ENCODE data around the gene SNTB2. TPM values are rescaled to one million over a fixed set of nuclear protein-coding genes. Genes with fewer than 3 reads are reported as not detected.

Gene SNTB2
- total RNA-seq, 2 experiments from 2014 or later = 19.7 to 20.1 TPM

DNA sequence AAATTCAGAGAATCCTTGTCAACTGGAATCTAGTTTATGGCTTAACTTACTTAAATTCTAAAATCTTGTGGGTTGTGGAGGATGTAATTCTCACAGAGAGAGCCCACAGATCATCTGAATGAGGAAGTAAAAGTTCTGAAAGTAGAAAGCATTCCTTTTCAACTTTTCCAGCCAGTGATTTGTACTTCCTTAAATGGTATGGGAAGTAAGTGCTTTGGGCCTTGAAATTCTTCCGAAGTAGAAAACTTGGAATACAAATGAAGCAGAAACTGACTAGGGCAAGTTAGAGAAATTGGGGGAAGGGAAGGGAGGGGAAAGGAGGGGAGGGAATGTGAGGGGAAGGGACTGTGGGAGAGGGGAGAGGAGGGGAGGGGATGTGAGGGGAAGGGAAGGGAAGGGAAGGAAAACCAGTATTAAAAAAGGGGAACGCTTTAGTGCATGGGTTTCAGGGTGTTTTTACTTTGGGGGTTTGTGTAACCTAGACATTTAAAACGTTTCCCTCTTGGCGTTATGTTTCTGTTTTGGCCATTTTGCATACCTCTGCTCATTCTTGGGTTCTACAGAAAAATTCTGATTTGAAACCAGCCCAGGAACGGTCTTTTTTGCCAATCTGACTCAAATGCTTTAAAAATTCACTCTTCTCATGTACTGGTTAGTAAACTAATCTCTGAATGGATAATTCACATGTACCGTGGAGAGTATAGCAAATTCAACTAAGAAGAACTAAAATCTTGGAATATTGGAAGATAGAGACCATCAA, 15.5 kb upstream of the SNTB2 start:
- ChIA-PET CTCF (no interaction called here), POLR2A (no interaction called here)

DNA sequence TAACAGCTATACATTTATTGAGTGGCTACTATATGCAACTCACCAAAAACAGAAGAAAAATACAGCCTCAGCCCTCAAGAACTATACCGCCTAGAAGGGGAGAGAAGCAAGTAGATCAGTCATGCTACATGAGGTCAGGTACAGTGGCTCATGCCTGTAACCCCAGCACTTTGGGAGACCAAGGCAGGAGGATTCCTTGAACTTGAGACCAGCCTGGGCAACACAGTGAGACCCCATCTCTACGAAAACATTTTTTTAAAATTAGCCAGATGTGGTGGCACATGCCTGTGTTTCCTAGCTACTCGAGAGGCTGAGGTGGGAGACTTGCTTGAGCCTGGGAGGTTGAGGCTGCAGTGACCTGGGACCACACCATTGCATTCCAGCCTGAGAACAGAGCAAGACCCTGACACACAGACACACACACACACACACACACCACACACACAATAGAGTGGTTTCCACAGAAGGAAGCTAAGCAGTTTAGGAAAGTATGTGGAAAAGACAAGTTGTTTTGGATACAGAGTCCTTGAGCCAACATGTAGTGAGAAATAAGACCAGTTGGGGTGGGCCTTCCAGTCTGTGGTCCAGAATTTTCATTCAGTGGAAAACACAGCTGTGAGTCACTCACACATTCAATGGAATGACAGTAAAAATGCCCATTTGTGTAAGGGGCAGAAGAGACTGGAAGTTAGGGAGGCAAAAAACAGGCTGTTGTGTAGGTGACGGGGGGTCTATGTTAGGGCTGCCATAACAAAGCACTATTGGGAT, 10.7 kb upstream of the SNTB2 start:
- POLR2A ChIA-PET = interaction anchor here (0.5 to 0.6 kb wide), 2 partner anchors 32 to 205 kb away, joined by 3 to 6 read pairs; no protein-coding TSS in a partner anchor
- CTCF ChIA-PET = interaction anchor here (0.5 kb wide), 1 partner anchor 30 kb away, joined by 3 read pairs; no protein-coding TSS in a partner anchor

DNA sequence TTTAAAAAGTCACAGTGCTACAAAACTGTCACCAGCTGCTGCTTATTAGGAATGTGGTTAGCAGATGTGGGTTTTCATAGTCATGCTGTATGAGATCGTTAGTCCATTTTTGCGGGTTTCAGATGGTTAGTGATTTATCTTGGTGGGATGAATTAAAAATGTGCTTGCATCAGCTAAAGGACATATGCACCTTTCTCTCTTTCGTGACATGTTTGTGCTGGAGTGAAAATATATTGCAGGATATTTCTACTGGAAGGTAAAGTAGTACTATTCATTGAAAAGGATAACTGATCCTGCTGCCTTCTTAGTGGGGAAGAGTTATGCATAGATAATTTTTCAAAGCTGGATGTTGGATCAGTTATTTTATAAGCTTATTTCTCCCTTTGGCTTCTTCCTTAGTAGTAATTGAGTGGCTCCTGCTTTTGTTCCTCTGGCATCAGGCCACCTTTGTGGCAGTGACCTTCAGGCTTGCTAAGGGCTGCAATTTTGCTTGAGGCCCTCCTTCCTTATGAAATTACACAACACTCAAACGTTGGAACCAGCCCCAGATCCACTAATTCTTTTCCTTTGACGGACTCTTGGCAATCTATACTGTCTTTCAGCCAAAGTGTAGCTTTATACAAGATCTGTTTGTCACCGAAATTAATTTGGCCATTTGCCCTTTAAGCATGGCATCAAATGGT, 7.5 kb upstream of the SNTB2 start:
- ChIA-PET POLR2A (interaction anchor here (0.6 kb wide), 1 partner anchor 332 kb away, joined by 4 read pairs; no protein-coding TSS in a partner anchor), CTCF (interaction anchor here (1.9 kb wide), 1 partner anchor 13 kb away, joined by 6 read pairs; no protein-coding TSS in a partner anchor)

DNA sequence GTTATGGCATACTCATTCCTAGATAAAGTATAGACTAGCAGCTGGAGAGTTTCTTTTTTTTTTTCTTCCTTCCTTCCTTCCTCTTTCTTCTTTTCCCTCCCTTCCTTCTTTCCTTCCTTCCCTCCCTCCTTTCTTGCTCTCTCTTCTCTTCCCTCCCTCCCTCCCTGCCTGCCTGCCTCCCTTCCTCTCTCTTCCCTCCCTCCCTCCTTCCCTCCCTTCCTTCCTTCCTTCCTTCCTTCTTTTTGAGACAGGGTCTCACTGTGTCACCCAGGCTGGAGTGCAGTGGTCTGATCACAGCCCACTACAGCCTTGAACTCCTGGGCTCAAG, 7.0 kb upstream of the SNTB2 start:
- ChIA-PET POLR2A (no interaction called here), CTCF (interaction anchor here (1.9 kb wide), 1 partner anchor 14 kb away, joined by 6 read pairs; no protein-coding TSS in a partner anchor)

DNA sequence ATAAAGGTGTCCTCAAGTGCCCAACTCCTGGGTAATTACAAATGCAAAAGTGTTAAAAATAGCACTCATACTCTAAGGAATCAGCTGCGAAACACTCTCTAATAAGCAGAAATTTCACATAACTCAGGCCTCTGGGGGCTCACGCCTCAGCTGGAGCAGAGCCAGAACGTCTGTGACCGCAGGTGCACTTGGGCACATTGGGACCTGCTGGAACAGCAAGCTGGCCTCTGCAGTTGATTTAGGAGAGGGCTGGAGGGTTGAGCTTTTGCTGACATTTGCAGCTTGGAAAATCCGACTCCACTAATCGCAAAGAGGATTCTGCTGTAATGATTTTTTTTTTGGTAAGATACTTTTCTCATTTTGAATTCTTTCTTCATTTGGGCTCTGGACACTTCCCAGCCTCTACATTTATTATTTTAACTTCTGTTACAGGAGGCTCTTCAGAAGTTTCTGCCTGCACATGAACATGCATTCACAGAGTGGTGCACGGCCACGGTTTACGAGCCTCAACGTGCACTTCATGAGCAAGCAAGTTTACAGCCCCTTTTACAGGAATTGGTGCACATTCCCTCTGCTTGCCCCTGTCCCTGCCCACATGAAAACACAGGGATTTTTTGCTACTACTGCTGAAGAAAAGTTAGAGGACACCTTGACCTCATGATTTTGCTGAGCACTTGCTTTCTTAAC, 4.1 kb upstream of the SNTB2 start:
- POLR2A ChIA-PET = interaction anchor here (0.5 to 0.7 kb wide), 2 partner anchors 14 to 103 kb away, joined by 3 to 9 read pairs; no protein-coding TSS in a partner anchor
- CTCF ChIA-PET = interaction anchor here (0.7 kb wide), 1 partner anchor 274 kb away, joined by 3 read pairs; no protein-coding TSS in a partner anchor

DNA sequence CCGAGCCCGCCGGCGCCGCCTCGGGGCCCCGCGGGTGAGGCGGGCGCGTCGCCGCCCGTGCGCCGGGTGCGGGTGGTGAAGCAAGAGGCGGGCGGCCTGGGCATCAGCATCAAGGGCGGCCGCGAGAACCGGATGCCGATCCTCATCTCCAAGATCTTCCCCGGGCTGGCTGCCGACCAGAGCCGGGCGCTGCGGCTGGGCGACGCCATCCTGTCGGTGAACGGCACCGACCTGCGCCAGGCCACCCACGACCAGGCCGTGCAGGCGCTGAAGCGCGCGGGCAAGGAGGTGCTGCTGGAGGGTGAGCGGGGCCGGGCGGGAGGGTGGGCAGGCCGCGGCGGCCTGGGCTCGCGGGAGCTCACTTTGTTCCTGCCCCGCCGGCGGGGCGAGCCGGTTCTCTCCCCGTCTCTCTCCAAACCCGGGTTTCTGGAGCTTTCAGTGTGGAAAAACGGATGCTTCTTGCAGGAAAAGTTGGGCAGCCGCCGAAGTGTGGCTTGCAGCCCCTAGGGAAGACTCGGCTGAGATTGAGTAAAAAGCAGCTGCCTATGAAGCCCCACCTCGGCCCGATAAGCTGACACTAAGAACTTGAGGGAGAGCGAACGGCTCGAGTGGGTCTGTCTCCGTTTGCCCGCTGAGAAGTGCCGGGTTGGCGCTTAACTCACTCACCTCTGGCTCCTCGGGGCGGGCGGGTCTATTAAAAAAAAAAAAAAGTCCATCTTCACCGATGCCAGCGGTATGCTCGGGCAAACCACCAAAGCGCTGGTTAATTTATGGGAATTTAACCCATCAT, 677 bp downstream of the SNTB2 start:
- POLR2A ChIA-PET = interaction anchor here (0.5 to 2.7 kb wide), 6 partner anchors 19 to 430 kb away, joined by 3 to 21 read pairs (median 4); no protein-coding TSS in a partner anchor
- CTCF ChIA-PET = interaction anchor here (1.3 to 2.2 kb wide), 4 partner anchors 21 to 55 kb away, joined by 3 to 10 read pairs (median 6); partner anchors contain the start of genes CHTF8 and UTP4

DNA sequence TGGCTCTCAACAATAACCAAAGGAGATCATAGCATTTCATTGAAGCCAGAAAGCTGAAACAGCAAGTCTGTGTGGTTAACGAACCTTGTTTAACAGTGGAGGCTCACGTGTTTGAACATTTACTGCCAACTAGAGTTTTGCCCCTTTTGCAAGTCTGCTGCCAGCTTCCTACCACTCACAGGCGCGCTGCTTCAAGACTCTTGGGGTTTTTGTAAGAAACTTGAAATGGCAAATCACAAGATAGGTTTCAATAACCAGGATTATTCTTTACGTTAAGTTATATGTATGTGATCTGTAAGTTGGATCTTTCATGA, 1.2 kb downstream of the SNTB2 start:
- CTCF ChIA-PET = interaction anchor here (1.3 to 2.2 kb wide), 4 partner anchors 22 to 55 kb away, joined by 3 to 10 read pairs (median 6); partner anchors contain the start of genes CHTF8 and UTP4
- POLR2A ChIA-PET = interaction anchor here (0.5 to 0.7 kb wide), 5 partner anchors 10 to 71 kb away, joined by 3 to 8 read pairs (median 4); no protein-coding TSS in a partner anchor

DNA sequence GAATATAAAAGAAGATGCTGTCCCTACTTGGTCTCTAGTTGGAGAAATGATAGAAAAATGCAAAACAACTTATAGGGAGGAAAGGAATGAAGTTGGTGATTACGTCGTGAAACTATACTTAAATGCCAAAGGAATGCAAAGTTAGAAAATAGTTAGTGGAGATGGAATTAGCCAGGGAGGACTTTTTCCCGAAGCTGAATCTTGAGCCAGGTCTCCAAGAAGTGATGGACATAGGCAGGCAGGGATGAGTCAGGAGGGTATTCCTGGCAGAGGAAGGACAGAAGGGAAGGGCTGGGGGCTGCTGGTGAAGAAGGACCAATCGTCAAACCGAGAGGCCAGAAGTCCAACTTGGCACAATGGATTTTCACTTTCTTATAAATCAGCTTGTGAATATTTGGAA, 1.8 kb downstream of the SNTB2 start:
- CTCF ChIA-PET = interaction anchor here (1.3 to 2.2 kb wide), 3 partner anchors 23 to 56 kb away, joined by 3 to 10 read pairs (median 6); partner anchors contain the start of genes CHTF8 and UTP4
- POLR2A ChIA-PET = interaction anchor here (0.5 to 0.7 kb wide), 3 partner anchors 10 to 32 kb away, joined by 3 to 4 read pairs (median 4); no protein-coding TSS in a partner anchor

DNA sequence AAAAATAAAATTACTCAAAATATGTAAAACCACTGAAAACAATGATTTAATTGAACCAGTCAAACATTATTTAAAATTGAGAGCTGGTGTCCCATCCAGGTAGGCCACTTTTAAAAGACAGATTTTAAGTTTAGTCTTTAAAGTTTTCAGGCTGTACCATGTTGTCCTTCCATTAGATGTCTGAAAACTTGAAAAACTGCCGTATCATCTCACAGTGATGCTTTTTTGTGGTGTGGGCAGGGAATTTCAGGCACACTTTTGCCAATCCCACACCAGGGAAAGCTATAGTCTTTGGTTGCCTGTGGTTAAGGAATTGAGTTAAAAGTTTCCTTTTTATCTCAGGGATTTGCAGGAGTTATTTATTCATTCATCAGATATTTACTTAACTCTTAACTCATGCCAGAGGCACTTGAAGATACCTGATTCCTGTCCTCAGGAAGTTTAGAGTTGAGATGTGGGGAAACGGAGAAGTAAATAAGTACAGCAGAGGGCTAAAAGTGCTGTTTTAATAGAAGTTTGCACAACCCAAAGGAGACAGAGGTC, 3.2 kb downstream of the SNTB2 start:
- CTCF ChIA-PET = interaction anchor here (1.6 to 2.2 kb wide), 2 partner anchors 24 to 40 kb away, joined by 6 to 10 read pairs; no protein-coding TSS in a partner anchor
- POLR2A ChIA-PET = no interaction called here

DNA sequence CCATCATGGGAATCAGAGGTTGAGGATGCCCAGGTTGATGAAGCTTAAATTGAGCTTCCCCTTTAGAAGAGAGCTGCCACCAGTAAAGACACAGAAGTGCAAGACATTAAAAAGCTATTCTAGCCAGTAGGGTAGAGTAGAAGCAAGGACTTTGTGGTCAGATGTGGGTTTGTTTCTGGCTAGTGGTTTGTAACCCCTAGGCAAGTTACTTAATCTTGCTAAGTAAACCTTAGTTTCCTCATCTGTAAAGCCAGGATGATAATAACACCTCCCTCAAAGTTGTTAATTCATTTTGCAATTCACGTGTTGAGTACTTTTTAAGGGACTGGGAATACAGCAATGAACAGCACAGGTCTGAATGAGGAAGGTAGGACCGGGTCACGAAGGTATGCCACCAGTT, 3.6 kb downstream of the SNTB2 start:
- ChIA-PET POLR2A (no interaction called here), CTCF (no interaction called here)

DNA sequence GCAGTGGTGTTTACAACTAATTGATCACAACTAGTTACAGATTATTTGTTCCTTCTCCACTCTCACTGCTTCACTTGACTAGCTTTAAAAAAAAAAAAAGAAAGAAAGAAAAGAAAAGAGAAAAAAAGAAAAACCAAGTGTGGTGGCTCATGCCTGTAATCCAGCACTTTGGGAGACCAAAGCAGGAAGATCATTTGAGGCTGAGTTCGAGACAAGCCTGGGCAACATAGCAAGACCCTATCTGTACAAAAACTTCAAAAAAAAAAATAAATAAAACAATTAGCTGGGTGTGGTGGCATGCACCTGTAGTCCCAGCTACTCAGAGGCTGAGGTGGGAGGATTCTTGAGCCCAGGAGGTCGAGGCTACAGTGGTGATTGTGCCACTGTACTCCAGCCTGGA, 4.2 kb downstream of the SNTB2 start:
- ChIA-PET POLR2A (no interaction called here), CTCF (interaction anchor here (0.6 to 0.7 kb wide), 2 partner anchors 22 to 367 kb away, joined by 3 to 4 read pairs; no protein-coding TSS in a partner anchor)

DNA sequence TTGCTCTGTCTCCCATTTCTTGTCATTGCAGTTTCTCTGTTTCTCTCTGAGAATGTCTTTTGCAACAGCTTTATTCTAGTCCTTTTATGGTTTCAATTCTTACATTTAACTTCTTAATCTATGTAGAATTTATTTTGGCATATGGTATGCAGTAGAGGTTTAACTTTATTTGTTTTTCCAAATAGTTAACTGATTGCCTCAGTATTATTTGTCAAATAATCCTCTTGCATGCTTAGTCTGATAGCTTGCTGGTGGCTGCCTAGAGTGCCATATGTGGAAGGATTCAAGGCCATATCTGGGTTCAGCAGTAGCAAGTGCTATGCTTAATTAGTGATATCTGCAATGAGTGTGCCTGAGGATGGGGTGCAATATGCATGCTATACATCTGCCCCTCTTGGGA, 6.9 kb downstream of the SNTB2 start:
- POLR2A ChIA-PET = no interaction called here

DNA sequence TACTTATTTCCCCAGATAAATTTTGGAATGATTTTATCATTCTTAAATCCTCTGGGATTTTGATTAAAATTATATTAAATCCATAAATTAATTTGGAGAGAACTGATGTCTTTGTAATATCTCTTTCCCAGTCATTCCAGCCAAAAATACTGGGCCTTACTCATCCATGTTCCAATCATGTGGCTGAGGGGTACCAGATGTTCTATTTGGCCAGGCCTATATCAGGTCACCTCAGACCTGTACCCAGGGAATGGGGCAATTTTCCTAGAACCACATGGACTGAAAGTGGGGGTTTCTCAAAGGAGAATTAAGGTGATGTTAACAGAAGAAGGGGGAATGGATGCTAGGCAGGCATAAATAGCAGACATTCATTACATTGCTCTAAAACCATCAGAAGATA, 7.5 kb downstream of the SNTB2 start:
- POLR2A ChIA-PET = no interaction called here
- CTCF ChIA-PET = interaction anchor here (1.1 kb wide), 1 partner anchor 57 kb away, joined by 3 read pairs; no protein-coding TSS in a partner anchor

More for the DNA sequence above, 6.9 kb downstream of the SNTB2 start:
- CTCF ChIA-PET = interaction anchor here (0.6 kb wide), 1 partner anchor 79 kb away, joined by 4 read pairs; no protein-coding TSS in a partner anchor

DNA sequence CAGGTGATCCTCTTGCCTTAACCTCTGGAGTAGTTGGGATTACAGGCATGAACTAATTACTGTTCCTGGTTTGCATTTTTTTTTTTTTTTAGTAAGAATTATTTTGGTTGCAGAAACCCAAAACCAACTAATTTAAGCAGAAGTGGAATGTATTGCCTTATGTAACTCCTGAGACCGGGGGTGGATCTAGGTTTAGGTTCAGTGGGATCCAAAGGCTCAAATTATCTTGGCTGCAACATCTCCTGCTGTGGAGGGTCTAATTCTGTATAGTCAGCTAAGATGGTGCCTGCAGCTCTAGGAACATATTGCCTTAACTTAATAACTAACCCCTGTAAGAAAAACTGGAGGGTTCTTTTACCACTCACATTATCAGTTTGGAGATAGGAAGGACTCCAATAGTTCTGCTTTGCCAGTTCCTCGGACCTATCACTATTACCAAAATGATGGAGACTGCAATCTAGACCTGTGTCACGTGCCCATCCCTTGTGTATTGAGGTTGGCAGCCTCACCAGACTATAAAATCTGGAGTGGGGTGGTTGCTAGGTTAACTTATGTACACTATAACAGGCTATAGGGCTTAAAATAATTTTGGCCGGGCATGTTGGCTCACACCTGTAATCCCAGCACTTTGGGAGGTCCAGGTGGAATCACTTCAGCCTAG, 8.5 kb downstream of the SNTB2 start:
- ChIA-PET POLR2A (no interaction called here), CTCF (interaction anchor here (1.1 kb wide), 1 partner anchor 56 kb away, joined by 3 read pairs; no protein-coding TSS in a partner anchor)

DNA sequence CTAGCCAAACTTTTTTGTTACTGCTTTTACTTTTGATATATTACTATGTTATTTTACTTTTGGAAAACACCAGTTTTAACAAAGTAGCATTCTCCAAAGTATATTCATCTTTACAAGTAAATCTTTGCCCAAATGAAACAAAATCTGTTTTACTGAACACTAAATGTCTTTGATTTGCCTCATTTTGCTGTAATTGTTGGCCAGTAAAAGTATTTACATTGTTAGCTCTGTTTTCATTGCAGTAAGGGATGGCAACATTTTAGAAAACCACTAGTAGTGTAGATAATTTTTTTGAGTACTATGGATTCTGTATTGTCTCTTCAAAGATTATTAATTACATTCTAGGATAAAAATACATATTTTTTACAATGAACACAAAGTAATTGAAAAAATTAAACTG, 10.6 kb downstream of the SNTB2 start:
- ChIA-PET CTCF (no interaction called here), POLR2A (no interaction called here)

DNA sequence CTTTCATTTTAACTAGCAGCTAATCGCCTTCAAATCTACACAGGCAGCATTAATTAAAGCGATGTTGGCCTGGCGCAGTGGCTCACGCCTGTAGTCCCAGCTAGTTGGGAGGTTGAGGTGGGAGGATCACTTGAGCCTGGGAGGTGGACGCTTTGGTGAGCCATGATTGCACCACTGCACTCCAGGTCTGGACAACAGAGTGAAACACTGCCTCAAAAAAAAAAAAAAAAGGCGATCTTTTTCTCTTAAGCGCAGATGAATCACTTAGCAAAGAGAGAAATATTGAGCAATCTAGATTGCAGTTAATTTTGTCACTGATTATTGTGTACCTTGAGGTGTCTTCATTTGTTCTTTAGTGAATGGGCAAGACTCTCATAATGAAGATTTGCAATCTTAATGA, 12.4 kb downstream of the SNTB2 start:
- POLR2A ChIA-PET = no interaction called here
- CTCF ChIA-PET = interaction anchor here (0.7 to 1.6 kb wide), 3 partner anchors 10 to 670 kb away, joined by 3 read pairs; no protein-coding TSS in a partner anchor

DNA sequence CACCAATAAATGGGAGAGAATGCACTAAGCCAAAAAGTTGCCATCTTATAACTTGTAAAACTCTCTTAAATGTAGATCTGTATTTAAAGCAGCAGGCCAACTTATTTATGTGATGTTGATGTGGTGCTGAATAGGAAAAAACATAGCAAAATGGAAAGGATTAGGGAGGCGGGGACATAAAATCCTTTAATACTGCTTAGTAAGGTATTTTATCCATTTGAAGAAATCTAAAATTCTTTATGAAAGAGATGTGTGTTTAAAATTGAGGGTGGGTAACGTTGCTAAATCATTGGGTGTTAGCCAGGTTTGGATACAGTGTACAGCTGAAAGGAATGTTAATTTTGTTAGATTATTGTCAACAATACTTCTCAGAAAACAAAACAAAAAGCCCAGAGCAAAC, 14.3 kb downstream of the SNTB2 start:
- ChIA-PET CTCF (interaction anchor here (0.5 kb wide), 1 partner anchor 85 kb away, joined by 4 read pairs; no protein-coding TSS in a partner anchor), POLR2A (no interaction called here)

Measured in activated CD8-positive, alpha-beta memory T cell treated with anti-CD3 and anti-CD28 coated beads for 36 hours (primary cell).